ENCODE results near the gene TMTC1.
"Not testable (repeated sequence)": the region's sequence is repeated elsewhere in the genome, so short reads cannot be mapped to it uniquely, and the experiment has no call there.

Gene TMTC1

DNA sequence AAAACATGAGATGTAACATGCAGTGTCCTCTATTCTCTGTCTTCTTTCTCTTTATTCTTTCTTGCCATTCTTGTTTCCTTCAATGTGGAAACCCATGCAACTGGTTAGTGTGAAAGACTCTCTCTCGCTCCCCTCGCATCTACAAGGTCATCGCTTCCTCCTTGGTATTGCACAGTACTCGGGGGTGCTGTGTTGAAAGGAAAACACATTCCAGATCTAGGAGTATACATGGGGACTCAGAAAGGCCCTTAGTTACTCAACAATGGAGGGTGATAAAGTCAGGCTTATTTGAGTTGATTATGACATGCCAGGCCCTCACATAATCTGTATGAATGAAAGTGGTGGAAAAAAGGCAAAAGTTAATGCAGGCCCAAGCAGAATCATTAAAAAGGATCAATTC, 210.8 kb downstream of the TMTC1 start:
- DNase-seq (ENCODE audit: low spot score), result no peak

- no peak for DNase-seq (ENCODE audit: low spot score)
These were observed 211.3 kb downstream of the TMTC1 start for GRCh38 chr12:29572464-29572863.

DNA sequence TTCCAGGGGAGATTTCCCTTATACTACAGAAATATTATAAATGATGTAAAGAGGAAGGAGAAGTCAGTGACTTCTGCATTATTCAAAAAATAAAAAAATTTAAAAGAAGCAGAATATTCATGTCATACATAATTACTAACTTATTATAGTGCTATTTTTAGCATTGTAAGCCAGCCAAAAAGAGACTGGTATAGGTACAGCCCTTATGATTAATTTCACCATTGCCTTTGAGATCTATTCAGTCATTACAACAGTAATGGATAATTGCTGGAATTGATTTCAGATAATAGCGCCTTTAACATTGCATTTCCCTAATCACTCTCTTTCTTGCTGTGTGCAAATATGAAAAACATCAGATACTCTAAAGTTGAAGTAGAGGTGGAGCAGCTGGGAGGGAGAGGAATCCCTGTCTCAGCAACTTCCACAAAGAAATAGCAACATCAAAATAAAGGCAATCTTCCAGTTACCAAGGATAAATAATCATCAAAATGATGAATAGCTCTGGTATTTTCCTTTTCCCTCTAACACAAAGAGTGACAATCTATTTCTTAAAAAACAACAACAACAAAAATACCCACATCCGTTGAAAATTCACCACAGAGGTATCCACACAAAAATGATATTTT, 214.5 kb downstream of the TMTC1 start:
- no peak for DNase-seq (ENCODE audit: low spot score)

- DNase-seq (ENCODE audit: low spot score), result no peak
These were observed 217.3 kb downstream of the TMTC1 start for GRCh38 chr12:29566441-29566840.

GRCh38 chr12:29565727-29566126, 218.0 kb downstream of the TMTC1 start:
- no peak for DNase-seq (ENCODE audit: low spot score)

- no peak for DNase-seq (ENCODE audit: low spot score)
These were observed 218.8 kb downstream of the TMTC1 start for GRCh38 chr12:29564925-29565324.

GRCh38 chr12:29563636-29564035, 220.1 kb downstream of the TMTC1 start:
- DNase-seq (ENCODE audit: low spot score), result no peak

DNA sequence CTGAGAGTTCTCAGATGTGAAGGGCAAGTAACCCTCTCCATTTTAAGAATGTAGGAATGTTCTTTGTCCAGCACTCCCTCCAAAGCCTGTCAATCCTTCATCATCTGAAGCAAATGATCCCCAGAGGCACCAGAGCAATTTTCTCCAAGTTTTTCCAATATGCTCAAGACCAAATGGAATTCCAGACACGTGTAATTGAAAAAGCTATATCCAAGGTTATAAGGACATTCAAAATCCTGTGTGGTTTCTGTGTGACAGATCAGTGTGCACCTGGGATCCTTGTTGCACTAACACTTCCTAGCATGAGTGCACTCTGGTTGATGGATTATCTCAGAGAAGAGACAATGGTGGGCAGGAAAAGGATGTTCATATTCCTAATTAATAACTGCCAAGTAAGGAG, 220.7 kb downstream of the TMTC1 start:
- no peak for DNase-seq (ENCODE audit: low spot score)

- DNase-seq (ENCODE audit: low spot score), result no peak
These were observed 221.5 kb downstream of the TMTC1 start for GRCh38 chr12:29562110-29562804.

DNA sequence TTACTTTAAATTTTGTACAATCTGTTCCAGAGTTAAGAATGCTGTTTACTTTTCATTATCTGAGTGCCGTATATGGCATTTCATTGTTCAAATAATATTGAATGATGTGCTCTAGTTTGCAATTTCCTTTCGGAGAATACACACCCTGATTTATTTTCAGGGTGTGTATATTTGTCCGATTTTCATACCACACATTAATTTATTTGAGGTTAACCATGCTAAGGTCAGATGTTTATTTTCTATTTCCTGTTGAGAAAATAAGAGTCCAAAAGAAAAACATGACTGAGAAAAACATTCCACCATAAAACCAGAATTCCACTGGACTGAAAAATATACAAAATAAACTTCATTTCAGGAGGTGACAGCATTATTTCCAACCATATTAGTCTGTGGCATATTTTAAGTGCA, 222.1 kb downstream of the TMTC1 start:
- no peak for DNase-seq (ENCODE audit: low spot score)

- DNase-seq (ENCODE audit: low spot score), result no peak
These were observed 224.5 kb downstream of the TMTC1 start for GRCh38 chr12:29559198-29559597.

GRCh38 chr12:29556363-29556762, 227.4 kb downstream of the TMTC1 start:
- DNase-seq (ENCODE audit: low spot score), result no peak

GRCh38 chr12:29555451-29555850, 228.3 kb downstream of the TMTC1 start:
- not testable (repeated sequence) for DNase-seq (ENCODE audit: low spot score)

- DNase-seq (ENCODE audit: low spot score), result no peak
These were observed 230.6 kb downstream of the TMTC1 start for GRCh38 chr12:29552994-29553748.

DNA sequence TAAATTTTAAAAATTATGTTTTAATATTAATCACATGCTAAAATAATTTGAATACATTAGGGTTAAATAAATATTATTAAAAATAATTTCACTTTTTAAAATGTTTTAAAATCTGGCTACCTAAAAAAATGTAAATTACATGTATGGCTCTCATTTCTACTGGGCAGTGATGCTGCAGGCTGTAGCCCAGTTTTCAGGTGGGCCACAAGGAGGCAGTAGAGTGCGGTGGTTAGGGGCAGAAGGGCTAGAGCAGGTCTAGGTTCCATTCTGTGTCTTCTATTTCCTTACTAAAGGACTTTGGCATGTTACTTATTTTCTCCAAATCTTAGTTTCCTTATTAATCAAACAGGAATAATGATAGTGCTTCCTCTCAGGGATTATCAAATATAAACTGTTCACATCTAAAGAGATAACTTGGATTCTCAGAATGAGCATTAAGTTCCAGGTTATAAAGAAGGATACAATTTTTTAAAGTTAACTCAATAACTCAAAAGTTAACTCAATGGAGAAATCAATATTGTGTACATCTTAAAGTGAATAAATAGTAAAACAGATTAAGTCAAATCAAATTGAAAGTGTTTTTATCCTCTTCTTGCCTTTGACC, 231.3 kb downstream of the TMTC1 start:
- DNase-seq (ENCODE audit: low spot score), result peak; percentile 49

DNA sequence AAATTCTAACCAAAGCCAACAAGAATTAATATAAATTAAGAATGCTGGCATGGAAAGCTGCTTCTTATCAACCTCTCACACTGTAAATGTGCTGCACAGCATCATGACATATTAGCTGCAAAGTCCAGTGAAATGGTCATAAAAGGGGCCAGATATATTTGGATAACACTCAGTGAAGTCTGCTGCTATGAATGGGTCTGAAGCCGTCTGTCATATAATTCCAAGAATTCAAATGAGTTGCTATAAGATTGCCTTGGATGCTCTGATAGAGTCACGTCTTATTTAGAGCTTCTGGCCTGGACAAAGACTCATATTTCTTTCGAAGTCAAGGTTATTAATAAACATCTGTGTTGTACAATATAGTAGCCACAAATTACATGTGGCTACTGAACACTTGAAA, 231.9 kb downstream of the TMTC1 start:
- DNase-seq (ENCODE audit: low spot score), result no peak

DNA sequence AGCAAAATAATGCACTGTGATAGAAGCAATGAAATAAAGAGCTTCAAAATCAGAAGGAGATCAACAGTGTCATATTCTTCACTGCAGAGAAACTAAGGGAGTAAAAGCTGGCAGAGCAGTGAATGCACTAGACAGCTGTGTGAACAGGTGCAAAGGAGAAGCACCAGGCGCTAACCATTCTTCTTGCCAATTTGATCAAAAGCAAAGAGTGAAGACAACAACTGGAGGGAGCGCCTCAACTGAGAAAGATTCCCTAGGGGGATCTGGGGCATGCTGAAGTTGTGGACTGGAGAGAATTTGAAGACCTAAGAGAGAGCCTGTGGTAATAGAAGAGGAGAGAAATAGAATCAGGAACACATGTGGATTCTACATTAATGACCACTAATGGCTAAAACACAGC, 235.9 kb downstream of the TMTC1 start:
- no peak for DNase-seq (ENCODE audit: low spot score)

DNA sequence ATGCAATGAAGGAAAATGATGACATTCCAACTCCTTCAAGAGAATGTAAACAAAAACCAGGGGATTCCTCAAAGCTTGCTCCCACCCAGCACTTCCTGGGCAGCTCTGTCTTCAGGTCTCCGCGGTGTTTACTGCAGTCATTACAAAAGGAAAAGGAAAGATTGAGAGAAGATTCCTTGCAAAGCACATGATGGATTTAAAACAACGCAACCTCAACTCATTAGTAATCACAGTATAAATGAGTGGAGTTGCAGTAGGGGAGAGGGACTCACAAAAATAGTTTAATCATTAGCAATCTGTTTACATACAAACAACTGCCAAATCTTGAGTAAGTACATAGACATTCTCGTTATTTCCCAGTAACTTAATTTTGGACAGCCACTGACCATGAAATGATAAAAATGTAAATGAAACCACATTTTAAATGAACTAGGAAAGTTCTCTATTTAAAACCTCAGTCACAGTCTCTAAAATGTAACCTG, 236.6 kb downstream of the TMTC1 start:
- DNase-seq (ENCODE audit: low spot score), result no peak

- DNase-seq (ENCODE audit: low spot score), result peak; percentile 2
These were observed 237.7 kb downstream of the TMTC1 start for GRCh38 chr12:29546000-29546399.

- no peak for DNase-seq (ENCODE audit: low spot score)
These were observed 238.7 kb downstream of the TMTC1 start for GRCh38 chr12:29545102-29545467.

DNA sequence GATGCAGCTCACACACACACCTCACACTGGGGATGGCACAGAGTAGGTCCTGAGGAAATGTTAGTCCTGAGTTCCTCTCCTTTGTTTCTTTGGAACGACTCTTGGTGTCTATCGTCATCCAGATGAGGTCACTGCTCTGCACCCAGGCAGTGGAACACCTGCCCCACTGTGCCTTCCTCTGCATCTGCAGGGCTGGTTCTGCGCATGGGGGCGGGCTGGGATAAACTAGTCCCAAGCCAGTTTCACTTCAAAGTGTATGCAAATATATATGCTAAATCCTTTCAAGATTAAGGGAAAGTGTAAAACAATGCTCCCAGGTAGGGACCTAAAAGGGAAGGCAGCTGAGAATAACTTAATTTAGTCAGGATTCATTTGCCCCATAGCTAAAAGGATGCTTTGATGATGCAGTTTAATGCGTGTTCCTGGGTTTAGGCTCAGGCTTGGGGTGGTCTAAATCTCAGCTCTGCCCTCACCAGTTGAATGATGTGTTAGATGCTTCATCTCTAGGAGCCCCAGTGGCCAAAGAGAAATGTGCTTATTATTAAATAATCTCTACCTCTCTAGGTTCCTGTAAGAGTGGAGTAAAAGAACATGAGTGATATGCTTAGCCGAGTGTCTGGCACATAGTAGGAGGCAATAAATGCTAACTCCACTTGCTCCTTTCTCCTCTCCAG, 239.2 kb downstream of the TMTC1 start:
- DNase-seq (ENCODE audit: low spot score), result no peak

DNA sequence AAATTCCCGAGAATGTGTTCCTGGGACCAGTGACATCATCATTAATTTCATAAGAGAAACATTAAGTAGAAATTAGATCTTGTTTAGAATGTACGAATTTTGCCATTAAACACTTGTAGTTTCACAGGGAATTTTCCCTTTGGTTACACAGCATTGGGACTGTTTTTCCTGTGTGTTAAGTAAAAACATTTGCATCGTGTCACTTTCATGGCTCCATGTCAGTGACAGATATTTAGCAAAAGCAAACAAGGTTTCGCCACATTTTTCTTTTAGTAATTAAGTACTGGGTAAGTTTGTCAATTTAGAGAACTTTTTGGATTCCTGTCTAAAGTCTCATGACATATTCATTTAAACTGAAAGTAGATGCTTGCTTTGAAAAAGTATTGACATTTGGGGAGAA, 240.7 kb downstream of the TMTC1 start:
- no peak for DNase-seq (ENCODE audit: low spot score)

Measured in RKO (cell line).